ENCODE data around the gene ZDHHC16. TPM values are rescaled to one million over a fixed set of nuclear protein-coding genes. Genes with fewer than 3 reads are reported as not detected.

The ZDHHC16 gene
- total and polyA plus RNA-seq, 12 donors: 13.4 to 49.6 (median 19.2) TPM

DNA sequence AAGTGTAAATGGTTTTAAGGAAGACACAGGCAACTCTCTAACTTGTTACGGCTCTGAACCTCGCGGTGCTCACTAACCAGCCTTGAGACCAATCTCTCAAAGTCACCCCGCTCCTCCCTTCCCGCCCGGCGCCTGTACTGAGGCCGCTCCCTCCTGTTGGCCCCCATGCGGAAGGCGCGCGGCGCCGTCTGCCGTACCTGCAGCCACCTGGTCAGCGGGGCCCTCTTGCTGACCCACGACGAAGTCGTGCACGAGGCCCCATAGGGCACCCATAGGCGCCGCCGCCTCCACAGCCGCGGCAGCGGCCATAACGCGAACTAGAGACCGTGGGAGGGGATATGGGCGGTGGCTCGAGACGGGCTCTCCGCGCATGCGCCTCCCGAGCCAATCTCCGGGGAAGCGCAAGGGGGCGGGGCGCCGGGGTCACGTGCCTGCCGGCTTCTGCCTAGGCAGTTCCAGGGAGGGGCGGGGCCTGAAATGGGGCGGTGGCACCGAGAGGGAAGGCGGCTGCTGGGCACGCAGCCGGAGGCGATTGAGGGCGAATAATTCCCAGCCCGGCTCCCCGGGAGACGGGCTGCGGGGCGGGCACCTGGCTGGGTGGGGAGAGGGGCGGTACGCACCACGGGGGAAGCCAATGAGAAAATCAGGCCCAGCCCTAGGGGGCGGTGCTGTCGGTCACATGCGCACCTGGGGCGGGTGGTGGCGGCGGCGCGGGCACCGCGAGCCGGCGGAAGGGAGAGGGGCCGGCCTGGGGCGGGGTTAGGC is 52.3 kb downstream of the ZDHHC16 start, which contains the start of gene MMS19:
MMS19 (minus strand) TSS at position 347 of the 765 bp plus-strand sequence; CDS start at position 309, 38 bp downstream.
- intact Hi-C loops (cut with DNase I): loop anchor here in 4 of 10 donors (2.0 to 10.0 kb wide), 5 partner anchors 49 to 117 kb away; no protein-coding TSS in a partner anchor
- ATAC-seq (peak; percentile 92 to 97 (median 94)), DNase-seq (peak; percentile 99 to 100)
- peaks cover 9 to 79% (median 58%) of the 10 kb centered on the region in 9 donors for H3K4me1 ChIP-seq
- H3K9me3 ChIP-seq: no peaks in the 10 kb centered on the region
- H3K27ac ChIP-seq: peak within 1 kb of the TSS; percentile 74 to 97 (median 94)
- H3K27me3 ChIP-seq: no peaks in the 10 kb centered on the region
- TF ChIP-seq, protein P1, sequence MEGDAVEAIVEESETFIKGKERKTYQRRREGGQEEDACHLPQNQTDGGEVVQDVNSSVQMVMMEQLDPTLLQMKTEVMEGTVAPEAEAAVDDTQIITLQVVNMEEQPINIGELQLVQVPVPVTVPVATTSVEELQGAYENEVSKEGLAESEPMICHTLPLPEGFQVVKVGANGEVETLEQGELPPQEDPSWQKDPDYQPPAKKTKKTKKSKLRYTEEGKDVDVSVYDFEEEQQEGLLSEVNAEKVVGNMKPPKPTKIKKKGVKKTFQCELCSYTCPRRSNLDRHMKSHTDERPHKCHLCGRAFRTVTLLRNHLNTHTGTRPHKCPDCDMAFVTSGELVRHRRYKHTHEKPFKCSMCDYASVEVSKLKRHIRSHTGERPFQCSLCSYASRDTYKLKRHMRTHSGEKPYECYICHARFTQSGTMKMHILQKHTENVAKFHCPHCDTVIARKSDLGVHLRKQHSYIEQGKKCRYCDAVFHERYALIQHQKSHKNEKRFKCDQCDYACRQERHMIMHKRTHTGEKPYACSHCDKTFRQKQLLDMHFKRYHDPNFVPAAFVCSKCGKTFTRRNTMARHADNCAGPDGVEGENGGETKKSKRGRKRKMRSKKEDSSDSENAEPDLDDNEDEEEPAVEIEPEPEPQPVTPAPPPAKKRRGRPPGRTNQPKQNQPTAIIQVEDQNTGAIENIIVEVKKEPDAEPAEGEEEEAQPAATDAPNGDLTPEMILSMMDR (IDR thresholded peaks at IDR 0.05): peak in 6 of 9 donors; percentile 12 to 43 (median 28)
- H3K4me3 ChIP-seq: peak within 1 kb of the TSS; percentile 77 to 100 (median 94)
- peaks cover 0 to 12% (median 0%) of the 10 kb centered on the region in 9 donors for H3K36me3 ChIP-seq
- WGBS, 2 donors: 0 to 1% methylated on average over 57 to 73 of the region's 73 CpGs

DNA sequence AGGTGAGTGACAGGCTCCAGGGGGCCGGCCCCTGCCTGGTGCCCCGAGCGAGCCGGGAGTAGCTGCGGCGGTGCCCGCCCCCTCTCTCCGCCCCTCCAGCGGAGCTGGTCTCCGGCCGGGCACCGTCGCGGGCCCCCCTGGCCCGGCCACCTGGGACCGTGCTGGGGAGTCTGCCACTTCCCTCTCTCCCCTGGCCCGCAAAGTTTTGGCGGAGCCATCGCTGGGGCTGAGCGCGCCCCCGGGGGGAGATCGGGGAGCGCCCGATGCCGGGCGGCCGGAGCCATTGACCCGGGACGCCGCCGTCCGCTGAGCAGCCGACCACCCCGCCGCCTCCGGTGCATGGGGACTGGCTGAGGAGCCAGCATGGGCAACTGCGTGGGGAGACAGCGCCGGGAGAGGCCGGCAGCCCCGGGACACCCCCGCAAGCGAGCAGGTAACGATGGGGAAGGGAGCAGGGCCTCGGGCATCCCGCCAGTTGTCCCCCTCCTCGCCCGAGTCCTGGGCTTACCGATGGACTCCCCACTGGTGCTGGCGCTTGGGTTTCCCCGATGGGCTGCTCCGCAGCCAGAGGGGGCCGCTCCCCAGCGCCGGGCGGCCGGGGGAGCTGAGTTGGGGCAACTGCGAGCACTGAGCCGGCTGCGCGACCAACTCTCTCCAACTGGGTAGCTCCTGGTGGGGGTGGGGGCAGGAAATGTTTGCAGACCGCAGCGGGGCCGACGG is 53.0 kb downstream of the ZDHHC16 start, which contains the start of gene UBTD1:
UBTD1 (plus strand) TSS at position 84 of the 720 bp plus-strand sequence; CDS start at position 364, 280 bp downstream.
- H3K36me3 ChIP-seq: peaks cover 0 to 8% (median 0%) of the 10 kb centered on the region in 9 donors
- no peaks in the 10 kb centered on the region for H3K27me3 ChIP-seq
- H3K4me3 ChIP-seq: peak within 1 kb of the TSS; percentile 77 to 100 (median 94)
- 0% methylated on average over 48 to 64 of the region's 66 CpGs for WGBS, 2 donors
- peak; percentile 44 to 60 for DNase-seq
- H3K27ac ChIP-seq: peak within 1 kb of the TSS; percentile 74 to 97 (median 94)
- intact Hi-C loops (cut with DNase I): loop anchor here in 4 of 10 donors (2.0 to 10.0 kb wide), 5 partner anchors 48 to 116 kb away; no protein-coding TSS in a partner anchor
- ATAC-seq: peak in 5 of 8 donors; percentile 4 to 16 (median 11)
- TF ChIP-seq, protein P1 (IDR thresholded peaks at IDR 0.05): peak in 3 of 9 donors; percentile 20 to 38 (median 31)
- H3K4me1 ChIP-seq: peaks cover 13 to 79% (median 58%) of the 10 kb centered on the region in 9 donors
- H3K9me3 ChIP-seq: no peaks in the 10 kb centered on the region

DNA sequence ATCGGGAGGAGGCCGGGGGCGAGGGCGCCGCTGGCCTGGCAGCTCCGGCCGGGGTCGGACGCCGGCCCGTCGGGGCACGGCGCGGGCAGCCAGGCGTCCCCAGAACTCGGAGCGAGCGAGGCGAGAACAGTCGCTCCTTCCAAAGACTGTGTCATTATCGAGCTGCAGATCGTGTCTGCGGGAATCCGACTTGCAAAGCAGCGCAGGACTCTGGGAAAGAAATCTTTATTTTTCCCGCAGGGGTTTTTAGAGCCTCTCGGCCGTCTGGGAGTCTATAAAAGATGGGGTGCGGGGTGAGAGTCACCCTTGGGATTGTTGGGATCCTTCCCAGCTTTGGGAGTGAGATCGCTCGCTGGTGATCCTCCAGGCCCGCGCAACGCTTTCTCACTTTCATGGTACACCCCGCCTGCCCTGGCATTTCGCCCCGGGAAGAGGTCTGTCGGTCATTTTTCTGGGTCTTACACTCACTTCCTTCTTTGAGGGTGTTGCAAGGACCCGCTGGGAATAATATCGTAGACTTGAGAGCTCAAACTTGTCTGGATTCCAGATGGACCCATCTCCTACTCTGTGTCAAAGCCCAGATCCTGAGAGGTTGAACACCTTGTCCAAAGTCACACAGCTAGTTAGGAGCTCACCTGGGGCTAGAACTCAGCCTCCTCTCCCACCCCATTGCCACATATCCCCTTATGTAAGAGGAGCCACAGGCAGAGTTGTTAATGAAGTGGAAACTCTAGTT is 53.8 kb downstream of the ZDHHC16 start:
- intact Hi-C loops (cut with DNase I): loop anchor here in 6 of 10 donors (2.0 to 10.0 kb wide), 6 partner anchors 43 to 115 kb away; no protein-coding TSS in a partner anchor
- TF ChIP-seq, protein P1 (IDR thresholded peaks at IDR 0.05): no peak
- DNase-seq: peak; percentile 65 to 74
- Histone ChIP-seq H3K27ac (peak overlapping the region; percentile 74 to 97 (median 94)), H3K9me3 (no peaks in the 10 kb centered on the region), H3K36me3 (peaks cover 0 to 8% (median 0%) of the 10 kb centered on the region in 9 donors), H3K4me1 (peaks cover 10 to 79% (median 55%) of the 10 kb centered on the region in 9 donors), H3K4me3 (peak overlapping the region; percentile 77 to 100 (median 94)), H3K27me3 (no peaks in the 10 kb centered on the region)
- WGBS, 2 donors: 1% methylated on average over 41 of the region's 41 CpGs
- no peak for ATAC-seq
